Liver (tissue), 3 donors: Measurements from ENCODE around the gene RGS12.

Experiments used
- EGR1 ChIP-seq, 2 donors: IDR thresholded peaks; 2 replicates each; pipeline ENCODE4 v1.6.1; 2016 to 2018; ENCODE audit warnings: antibody characterized with exemption in 2 of 2, low read depth in 2 of 2
- FOXA1 ChIP-seq: IDR thresholded peaks from 2 replicates; pipeline ENCODE4 v1.6.1; 2016; ENCODE audit warnings: antibody characterized with exemption
- JUND ChIP-seq, 2 donors: IDR thresholded peaks; 2 replicates each; pipeline ENCODE4 v1.6.1; 2016; ENCODE audit warnings: antibody characterized with exemption in 2 of 2
- RAD21 ChIP-seq, 2 donors: IDR thresholded peaks; 2 replicates each; pipeline ENCODE4 v1.6.1; 2016; ENCODE audit warnings: antibody characterized with exemption in 2 of 2, mild to moderate bottlenecking in 2 of 2
- ZBTB33 ChIP-seq: IDR thresholded peaks from 2 replicates; pipeline ENCODE4 v1.6.1; 2016; ENCODE audit warnings: antibody characterized with exemption
- TF ChIP-seq, protein P1 (sequence below): fragments of 150-350 bp; IDR thresholded peaks from 2 replicates; pipeline ENCODE4 v1.5.1; 2017; ENCODE audit warnings: improper control_type of control experiment, low read depth, low read length; ENCODE audit not compliant: missing input control
- donor health status: healthy.
- donor health status: healthy.

GRCh38 chr4:3283483-3283882, 9.3 kb upstream of the RGS12 start:
- TF ChIP-seq, protein P1, sequence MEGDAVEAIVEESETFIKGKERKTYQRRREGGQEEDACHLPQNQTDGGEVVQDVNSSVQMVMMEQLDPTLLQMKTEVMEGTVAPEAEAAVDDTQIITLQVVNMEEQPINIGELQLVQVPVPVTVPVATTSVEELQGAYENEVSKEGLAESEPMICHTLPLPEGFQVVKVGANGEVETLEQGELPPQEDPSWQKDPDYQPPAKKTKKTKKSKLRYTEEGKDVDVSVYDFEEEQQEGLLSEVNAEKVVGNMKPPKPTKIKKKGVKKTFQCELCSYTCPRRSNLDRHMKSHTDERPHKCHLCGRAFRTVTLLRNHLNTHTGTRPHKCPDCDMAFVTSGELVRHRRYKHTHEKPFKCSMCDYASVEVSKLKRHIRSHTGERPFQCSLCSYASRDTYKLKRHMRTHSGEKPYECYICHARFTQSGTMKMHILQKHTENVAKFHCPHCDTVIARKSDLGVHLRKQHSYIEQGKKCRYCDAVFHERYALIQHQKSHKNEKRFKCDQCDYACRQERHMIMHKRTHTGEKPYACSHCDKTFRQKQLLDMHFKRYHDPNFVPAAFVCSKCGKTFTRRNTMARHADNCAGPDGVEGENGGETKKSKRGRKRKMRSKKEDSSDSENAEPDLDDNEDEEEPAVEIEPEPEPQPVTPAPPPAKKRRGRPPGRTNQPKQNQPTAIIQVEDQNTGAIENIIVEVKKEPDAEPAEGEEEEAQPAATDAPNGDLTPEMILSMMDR, result no peak
- TF ChIP-seq JUND (IDR thresholded peaks at IDR 0.05) (no peak), RAD21 (IDR thresholded peaks at IDR 0.05) (no peak), EGR1 (IDR thresholded peaks at IDR 0.05; ENCODE audit: low read depth in 2 of 2) (no peak), ZBTB33 (no peak), FOXA1 (no peak)
